SK-N-SH (cell line): ENCODE data around the gene SEZ6L. TPM values are rescaled to one million over a fixed set of nuclear protein-coding genes. Genes with fewer than 3 reads are reported as not detected.

Experiments used
- CTCF ChIA-PET: fragments of 300-600, 350-600 bp; formaldehyde crosslinking; extraction: SDS; loops from one replicate; lab custom pipeline; 2021; lab: Yijun Ruan, JAX
- POLR2A ChIA-PET: fragments of 350-600 bp; sonication (Branson Sonifier 250); formaldehyde crosslinking; extraction: SDS; loops from one replicate; lab custom pipeline; 2020; ENCODE audit warnings: antibody characterized with exemption, inconsistent platforms; lab: Yijun Ruan, JAX
- DNase-seq: peaks from one replicate; pipeline ENCODE4 v3.0.0; 2012
- H2AFZ ChIP-seq: fragments of 200-600 bp; sonication (generic); 2 replicates; pipeline ENCODE4 v1.8.1; 2016; ENCODE audit warnings: antibody characterized with exemption, mild to moderate bottlenecking, low read depth
- H3F3A ChIP-seq: fragments of 200-600 bp; sonication (generic); replicated peaks from 2 replicates; pipeline ENCODE3; 2016; ENCODE audit warnings: antibody characterized with exemption, mild to moderate bottlenecking; ENCODE audit not compliant: insufficient read depth
- H3K27ac ChIP-seq, 2 experiments: fragments of 200-500 bp in 1 of 2; fragments of 200-600 bp in 1 of 2; sonication (Bioruptor generic) in 1 of 2; sonication (generic), shearing (Covaris generic) in 1 of 2; 2 replicates each; pipeline versions ENCODE4 v1.5.1 to v1.6.1; 2014 to 2016; ENCODE audit warnings: low read depth in 2 of 2, inconsistent platforms in 1 of 2, low read length in 1 of 2, mild to moderate bottlenecking in 1 of 2, mixed read lengths in 1 of 2
- H3K27me3 ChIP-seq: fragments of 200-600 bp; sonication (generic), shearing (Covaris generic); 2 replicates; pipeline ENCODE4 v1.6.1; 2016; ENCODE audit warnings: mixed run types; ENCODE audit not compliant: insufficient read depth
- H3K36me3 ChIP-seq, 2 experiments: fragments of 200-500 bp in 1 of 2; fragments of 200-600 bp in 1 of 2; sonication (Bioruptor generic) in 1 of 2; sonication (generic) in 1 of 2; replicated peaks in 1 of 2; 2 replicates each; pipeline versions ENCODE3 to v1.5.1; 2014 to 2016; ENCODE audit warnings: low read length in 1 of 2, mild to moderate bottlenecking in 1 of 2; ENCODE audit not compliant: insufficient read depth in 2 of 2, control insufficient read depth in 1 of 2
- H3K4me1 ChIP-seq, 2 experiments: fragments of 200-500 bp in 1 of 2; fragments of 200-600 bp in 1 of 2; sonication (Bioruptor generic) in 1 of 2; sonication (generic), shearing (Covaris generic) in 1 of 2; 2 replicates each; pipeline versions ENCODE4 v1.5.1 to v1.6.1; 2014 to 2016; ENCODE audit warnings: low read depth in 1 of 2, low read length in 1 of 2, mixed run types in 1 of 2; ENCODE audit not compliant: insufficient read depth in 2 of 2, control insufficient read depth in 1 of 2
- H3K4me2 ChIP-seq: fragments of 200-600 bp; sonication (generic), shearing (Covaris generic); 2 replicates; pipeline ENCODE4 v1.6.1; 2017; ENCODE audit warnings: mixed run types
- H3K4me3 ChIP-seq, 2 experiments: fragments of 200-500 bp in 1 of 2; fragments of 200-600 bp in 1 of 2; sonication (Bioruptor generic) in 1 of 2; sonication (generic), shearing (Covaris generic) in 1 of 2; 2 replicates each; pipeline versions ENCODE4 v1.5.1 to v1.8.1; 2014 to 2016; ENCODE audit warnings: low read depth in 2 of 2, inconsistent platforms in 1 of 2, low read length in 1 of 2, mild to moderate bottlenecking in 1 of 2, mixed read lengths in 1 of 2, moderate library complexity in 1 of 2
- H3K79me2 ChIP-seq: fragments of 200-600 bp; sonication (generic); 2 replicates; pipeline ENCODE4 v1.8.1; 2017; ENCODE audit warnings: mild to moderate bottlenecking; ENCODE audit not compliant: insufficient read depth
- H3K9ac ChIP-seq: fragments of 200-600 bp; sonication (generic); 2 replicates; pipeline ENCODE4 v1.6.1; 2017; ENCODE audit warnings: mixed run types
- H3K9me2 ChIP-seq: fragments of 200-600 bp; sonication (generic); 2 replicates; pipeline ENCODE4 v1.6.1; 2017; ENCODE audit warnings: mixed run types
- H3K9me3 ChIP-seq: fragments of 200-600 bp; sonication (generic); 2 replicates; pipeline ENCODE4 v1.6.1; 2017; ENCODE audit warnings: mixed run types, mild to moderate bottlenecking, moderate library complexity
- H4K20me1 ChIP-seq: fragments of 200-600 bp; sonication (generic); 2 replicates; pipeline ENCODE4 v1.6.1; 2017; ENCODE audit warnings: mild to moderate bottlenecking, mixed run types; ENCODE audit not compliant: insufficient read depth
- ELF1 ChIP-seq: IDR thresholded peaks from 2 replicates; pipeline ENCODE4 v1.4.0; 2012
- FOSL2 ChIP-seq: IDR thresholded peaks from 2 replicates; pipeline ENCODE4 v1.4.0; 2012; ENCODE audit warnings: low read depth, mild to moderate bottlenecking, moderate library complexity, borderline replicate concordance
- FOXJ3 ChIP-seq: sonication (generic); formaldehyde crosslinking; IDR thresholded peaks from 2 replicates; pipeline ENCODE4 v1.5.1; 2020; ENCODE audit warnings: mild to moderate bottlenecking, missing genetic modification reagents
- MAX ChIP-seq: IDR thresholded peaks from 2 replicates; pipeline ENCODE4 v1.4.0; 2012; ENCODE audit warnings: low read depth
- NFIC ChIP-seq: IDR thresholded peaks from 2 replicates; pipeline ENCODE4 v1.4.0; 2012; ENCODE audit warnings: borderline replicate concordance
- REST ChIP-seq: IDR thresholded peaks from 2 replicates; pipeline ENCODE4 v1.6.1; 2012; ENCODE audit warnings: mild to moderate bottlenecking, low read depth, low read length, moderate library complexity
- SIN3A ChIP-seq: IDR thresholded peaks from 2 replicates; pipeline ENCODE4 v1.6.1; 2012; ENCODE audit warnings: low read depth, mild to moderate bottlenecking, low read length, moderate library complexity, borderline replicate concordance
- SMC3 ChIP-seq: IDR thresholded peaks from 2 replicates; pipeline ENCODE4 v1.6.1; 2012; ENCODE audit warnings: low read depth, low read length, improper control_type of control experiment
- TAF1 ChIP-seq: IDR thresholded peaks from 2 replicates; pipeline ENCODE4 v1.6.1; 2012; ENCODE audit warnings: low read depth, mild to moderate bottlenecking, low read length, moderate library complexity, borderline replicate concordance
- WGBS: methylation state at CpG from one replicate; pipeline ENCODE4 v1.1.6; 2017; ENCODE audit warnings: low lambda C conversion rate; 5-methylcytosine and 5-hydroxymethylcytosine counted together
- polyA plus RNA-seq, 3 experiments: library from polyadenylated mRNA; depleted of rRNA; stranded (reverse); fragments of >200 nt; gene quantifications; 2 replicates each; pipeline ENCODE4 v1.2.3, GENCODE V29; 2012
- TF ChIP-seq, protein P1 (sequence below): IDR thresholded peaks from 2 replicates; pipeline ENCODE4 v1.4.0; 2012; ENCODE audit warnings: low read depth, borderline replicate concordance

Gene SEZ6L
- polyA plus RNA-seq, 1 of the 3 experiments (the other 2 are of a cell fraction) = 0.10 TPM

- ChIA-PET POLR2A (interaction anchor here (0.6 kb wide), 1 partner anchor 1623 kb away, joined by 4 read pairs; no protein-coding TSS in a partner anchor), CTCF (interaction anchor here (0.8 to 3.1 kb wide), 4 partner anchors 15 to 50 kb away, joined by 3 to 20 read pairs (median 6); no protein-coding TSS in a partner anchor)
- no peak for DNase-seq
- Histone ChIP-seq H3K9ac (no peak overlapping the region), H3K9me2 (no peaks in the 10 kb centered on the region), H3K9me3 (no peaks in the 10 kb centered on the region), H4K20me1 (no peaks in the 10 kb centered on the region), H3F3A (no peaks in the 10 kb centered on the region), H3K4me1 (peaks cover 0 to 2% of the 10 kb centered on the region in 2 experiments; a peak in 1 of 4 replicates), H3K36me3 (no peaks in the 10 kb centered on the region), H3K27me3 (no peaks in the 10 kb centered on the region; the same call in 1 of the 2 replicates), H3K4me3 (no peak overlapping the region), H3K4me2 (no peak overlapping the region), H3K27ac (no peak overlapping the region), H3K79me2 (no peaks in the 10 kb centered on the region), H2AFZ (no peak overlapping the region)
- WGBS = 17% methylated on average over 5 of the region's 5 CpGs
- TF ChIP-seq SIN3A = no peak
- TF ChIP-seq SMC3 = no peak
- TF ChIP-seq NFIC = no peak
Observed at GRCh38 chr22:26410386-26410785, 241.1 kb downstream of the SEZ6L start.

DNA sequence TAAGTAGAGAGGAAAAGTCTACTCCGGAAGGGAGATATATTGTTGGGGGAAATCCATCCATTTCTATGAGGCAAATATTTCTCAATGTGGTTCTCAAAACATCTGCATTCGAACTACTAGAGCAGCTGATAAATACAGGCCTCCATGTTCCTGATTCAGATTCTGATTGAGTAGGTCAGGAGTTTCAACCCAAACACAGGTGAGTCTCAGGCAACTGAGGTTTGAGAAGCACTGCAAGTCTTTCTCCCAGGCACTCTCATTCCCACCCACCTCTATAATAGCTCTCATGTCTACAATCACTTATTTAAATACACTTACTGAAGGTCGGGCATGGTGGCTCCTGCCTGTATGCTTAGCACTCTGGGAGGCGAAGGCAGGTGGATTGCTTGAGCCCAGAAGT lies 245.1 kb downstream of the SEZ6L start:
- no peak overlapping the region for H3K4me2 ChIP-seq
- TF ChIP-seq TAF1 (no peak), FOSL2 (no peak), REST (no peak), MAX (no peak), ELF1 (no peak), SMC3 (no peak), FOXJ3 (no peak)
- TF ChIP-seq, protein P1, sequence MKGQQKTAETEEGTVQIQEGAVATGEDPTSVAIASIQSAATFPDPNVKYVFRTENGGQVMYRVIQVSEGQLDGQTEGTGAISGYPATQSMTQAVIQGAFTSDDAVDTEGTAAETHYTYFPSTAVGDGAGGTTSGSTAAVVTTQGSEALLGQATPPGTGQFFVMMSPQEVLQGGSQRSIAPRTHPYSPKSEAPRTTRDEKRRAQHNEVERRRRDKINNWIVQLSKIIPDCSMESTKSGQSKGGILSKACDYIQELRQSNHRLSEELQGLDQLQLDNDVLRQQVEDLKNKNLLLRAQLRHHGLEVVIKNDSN = no peak
- no peaks in the 10 kb centered on the region for H3K36me3 ChIP-seq
- no peak overlapping the region for H3K4me3 ChIP-seq
- ChIA-PET POLR2A (no interaction called here), CTCF (interaction anchor here (1.4 kb wide), 1 partner anchor 47 kb away, joined by 3 read pairs; no protein-coding TSS in a partner anchor)
- WGBS = 63% methylated on average over 4 of the region's 4 CpGs
- H2AFZ ChIP-seq = no peak overlapping the region
- H3K4me1 ChIP-seq = no peaks in the 10 kb centered on the region
- no peak for DNase-seq
- H3K79me2 ChIP-seq = no peaks in the 10 kb centered on the region
- H3K9ac ChIP-seq = no peak overlapping the region
- H3K27me3 ChIP-seq = no peaks in the 10 kb centered on the region; the same call in 1 of the 2 replicates
- no peaks in the 10 kb centered on the region for H3K9me2 ChIP-seq
- H3F3A ChIP-seq = no peaks in the 10 kb centered on the region
- no peaks in the 10 kb centered on the region for H3K9me3 ChIP-seq
- H4K20me1 ChIP-seq = no peaks in the 10 kb centered on the region
- H3K27ac ChIP-seq = no peak overlapping the region
